ENCODE data around the gene SPDYE17. TPM values are rescaled to one million over a fixed set of nuclear protein-coding genes. Genes with fewer than 3 reads are reported as not detected.
"Not testable (repeated sequence)": the region's sequence is repeated elsewhere in the genome, so short reads cannot be mapped to it uniquely, and the experiment has no call there.

Gene SPDYE17
- total and polyA plus RNA-seq, 4 donors, result not detected

DNA sequence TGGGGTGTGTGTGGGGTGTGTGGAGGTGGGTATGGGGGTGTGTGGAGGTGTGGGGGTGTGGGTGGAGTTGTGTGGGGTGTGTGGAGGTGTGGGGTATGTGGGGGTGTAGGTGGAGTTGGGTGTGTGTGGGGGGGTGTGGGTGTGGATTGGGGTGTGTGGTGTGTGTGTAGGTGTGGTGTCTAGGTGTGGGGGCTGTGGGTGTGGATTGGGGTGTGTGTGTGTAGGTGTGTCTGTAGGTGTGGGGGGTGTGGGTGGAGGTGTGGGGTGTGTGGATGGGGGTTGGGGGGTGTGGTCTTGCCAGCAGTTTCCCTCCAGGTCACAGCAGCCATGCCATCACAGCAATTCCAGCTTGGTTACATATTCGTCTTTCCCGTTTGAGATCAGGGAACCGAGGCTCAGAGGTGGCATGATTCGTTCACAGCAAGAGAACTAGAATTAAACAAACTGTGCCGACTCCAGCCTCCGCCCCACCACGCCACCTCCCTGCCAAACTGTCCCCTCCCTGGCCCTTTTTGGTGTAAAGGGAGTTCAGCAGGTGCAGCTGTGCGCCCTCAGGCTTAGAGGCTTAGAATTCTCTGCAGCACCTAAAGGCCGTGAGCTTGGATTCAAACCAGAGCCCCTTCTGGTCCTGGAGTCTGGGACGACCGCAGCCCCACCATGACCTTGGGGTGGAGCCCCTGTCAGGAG is 33.3 kb downstream of the SPDYE17 start:
- H3K9ac ChIP-seq (ENCODE audit: low read depth in 1 of 2, low read length in 2 of 2); H3K9me3 ChIP-seq (ENCODE audit: control insufficient read depth in 4 of 4, low read length in 3 of 4); H3K36me3 ChIP-seq (ENCODE audit: control insufficient read depth in 4 of 4, insufficient read depth in 3 of 4, low read depth in 1 of 4, low read length in 3 of 4); DNase-seq (ENCODE audit: low spot score); H3K27ac ChIP-seq (ENCODE audit: low read depth in 1 of 2, low read length in 2 of 2); H3K27me3 ChIP-seq (ENCODE audit: control insufficient read depth in 4 of 4, insufficient read depth in 4 of 4, low read length in 3 of 4); H3K4me1 ChIP-seq (ENCODE audit: control insufficient read depth in 4 of 4, insufficient read depth in 4 of 4, low read length in 3 of 4); H3K4me3 ChIP-seq (ENCODE audit: low read depth in 1 of 3, low read length in 3 of 3): not testable (repeated sequence)
- WGBS, result 92% methylated on average over 9 of the region's 11 CpGs

DNA sequence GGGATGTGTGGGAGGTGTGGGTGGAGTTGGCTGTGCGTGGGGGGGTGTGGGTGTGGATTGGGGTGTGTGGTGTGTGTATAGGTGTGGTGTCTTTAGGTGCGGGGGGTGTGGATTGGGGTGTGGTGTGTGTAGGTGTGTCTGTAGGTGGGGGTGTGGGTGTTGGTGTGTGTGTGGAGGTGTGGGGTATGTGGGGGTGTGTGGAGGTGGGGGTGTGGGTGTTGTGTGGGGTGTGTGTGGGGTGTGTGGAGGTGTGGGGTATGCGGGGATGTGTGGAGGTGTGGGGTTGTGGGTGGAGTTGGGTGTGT is 33.9 kb downstream of the SPDYE17 start:
- TF ChIP-seq TAF1 (conservative IDR thresholded peaks at IDR 0.05), result no peak
- no peak for TF ChIP-seq ZBTB33 (IDR thresholded peaks at IDR 0.05)
- no peak for TF ChIP-seq SP1 (IDR thresholded peaks at IDR 0.05)
- TF ChIP-seq RXRA (IDR thresholded peaks at IDR 0.05), result no peak
- no peaks in the 10 kb centered on the region for H3K27me3 ChIP-seq (ENCODE audit: control insufficient read depth in 4 of 4, insufficient read depth in 4 of 4, low read length in 3 of 4)
- peaks cover 0 to 2% (median 1%) of the 10 kb centered on the region in 4 donors for H3K36me3 ChIP-seq (ENCODE audit: control insufficient read depth in 4 of 4, insufficient read depth in 3 of 4, low read depth in 1 of 4, low read length in 3 of 4)
- 83% methylated on average over 3 of the region's 3 CpGs for WGBS
- H3K4me1 ChIP-seq (ENCODE audit: control insufficient read depth in 4 of 4, insufficient read depth in 4 of 4, low read length in 3 of 4), result no peaks in the 10 kb centered on the region
- H3K9me3 ChIP-seq (ENCODE audit: control insufficient read depth in 4 of 4, low read length in 3 of 4), result no peaks in the 10 kb centered on the region
- H3K27ac ChIP-seq (ENCODE audit: low read depth in 1 of 2, low read length in 2 of 2), result no peak overlapping the region
- DNase-seq (ENCODE audit: low spot score), result no peak
- no peak overlapping the region for H3K4me3 ChIP-seq (ENCODE audit: low read depth in 1 of 3, low read length in 3 of 3)
- no peak overlapping the region for H3K9ac ChIP-seq (ENCODE audit: low read depth in 1 of 2, low read length in 2 of 2)

DNA sequence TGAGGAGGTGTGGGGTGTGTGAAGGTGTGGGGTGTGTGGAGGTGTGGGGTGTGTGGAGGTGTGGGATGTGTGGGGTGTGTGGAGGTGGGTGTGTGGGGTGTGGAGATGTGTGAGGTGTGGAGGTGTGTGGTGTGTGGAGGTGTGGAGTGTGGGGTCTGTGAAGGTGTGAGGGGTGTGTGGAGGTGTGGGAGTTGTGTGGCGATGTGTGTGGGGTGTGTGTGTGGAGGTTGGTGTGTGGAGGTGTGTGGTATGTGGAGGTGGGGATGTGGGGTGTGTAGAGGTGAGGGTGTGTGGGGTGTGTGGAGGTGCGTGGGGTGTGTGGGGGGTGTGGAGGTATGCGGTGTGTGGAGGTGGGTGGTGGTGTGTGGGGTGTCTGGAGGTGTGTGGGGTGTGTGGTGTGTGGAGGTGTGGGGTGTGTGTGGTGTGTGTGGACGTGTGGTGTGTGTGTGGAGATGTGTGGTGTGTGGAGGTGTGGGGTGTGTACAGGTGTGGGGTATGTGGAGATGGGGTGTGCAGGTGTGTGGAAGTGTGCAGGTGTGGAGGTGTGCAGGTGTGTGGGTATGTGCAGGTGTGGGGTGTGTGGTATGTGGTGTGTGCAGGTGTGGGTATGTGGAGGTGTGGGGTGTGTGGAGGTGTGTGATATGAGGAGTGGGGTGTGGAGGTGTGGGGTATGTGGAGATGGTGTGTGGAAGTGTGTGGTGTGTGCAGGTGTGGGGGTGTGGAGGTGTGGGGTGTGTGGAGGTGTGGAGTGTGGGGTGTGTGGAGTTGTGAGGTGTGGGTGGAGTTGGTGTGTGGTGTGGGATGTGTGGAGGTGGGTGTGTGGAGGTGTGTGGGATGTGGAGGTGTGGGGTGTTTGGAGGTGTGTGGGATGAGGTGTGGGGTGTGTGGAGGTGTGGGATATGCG is 34.5 kb downstream of the SPDYE17 start:
- Histone ChIP-seq H3K9ac (ENCODE audit: low read depth in 1 of 2, low read length in 2 of 2) (no peak overlapping the region), H3K9me3 (ENCODE audit: control insufficient read depth in 4 of 4, low read length in 3 of 4) (no peaks in the 10 kb centered on the region), H3K36me3 (ENCODE audit: control insufficient read depth in 4 of 4, insufficient read depth in 3 of 4, low read depth in 1 of 4, low read length in 3 of 4) (peaks cover 0 to 2% (median under 1%) of the 10 kb centered on the region in 4 donors), H3K4me3 (ENCODE audit: low read depth in 1 of 3, low read length in 3 of 3) (no peak overlapping the region), H3K27me3 (ENCODE audit: control insufficient read depth in 4 of 4, insufficient read depth in 4 of 4, low read length in 3 of 4) (no peaks in the 10 kb centered on the region), H3K4me1 (ENCODE audit: control insufficient read depth in 4 of 4, insufficient read depth in 4 of 4, low read length in 3 of 4) (no peaks in the 10 kb centered on the region), H3K27ac (ENCODE audit: low read depth in 1 of 2, low read length in 2 of 2) (no peak overlapping the region)
- no peak for TF ChIP-seq SP1 (IDR thresholded peaks at IDR 0.05)
- TF ChIP-seq HNF4A (conservative IDR thresholded peaks at IDR 0.05), result no peak
- TF ChIP-seq, protein P1, sequence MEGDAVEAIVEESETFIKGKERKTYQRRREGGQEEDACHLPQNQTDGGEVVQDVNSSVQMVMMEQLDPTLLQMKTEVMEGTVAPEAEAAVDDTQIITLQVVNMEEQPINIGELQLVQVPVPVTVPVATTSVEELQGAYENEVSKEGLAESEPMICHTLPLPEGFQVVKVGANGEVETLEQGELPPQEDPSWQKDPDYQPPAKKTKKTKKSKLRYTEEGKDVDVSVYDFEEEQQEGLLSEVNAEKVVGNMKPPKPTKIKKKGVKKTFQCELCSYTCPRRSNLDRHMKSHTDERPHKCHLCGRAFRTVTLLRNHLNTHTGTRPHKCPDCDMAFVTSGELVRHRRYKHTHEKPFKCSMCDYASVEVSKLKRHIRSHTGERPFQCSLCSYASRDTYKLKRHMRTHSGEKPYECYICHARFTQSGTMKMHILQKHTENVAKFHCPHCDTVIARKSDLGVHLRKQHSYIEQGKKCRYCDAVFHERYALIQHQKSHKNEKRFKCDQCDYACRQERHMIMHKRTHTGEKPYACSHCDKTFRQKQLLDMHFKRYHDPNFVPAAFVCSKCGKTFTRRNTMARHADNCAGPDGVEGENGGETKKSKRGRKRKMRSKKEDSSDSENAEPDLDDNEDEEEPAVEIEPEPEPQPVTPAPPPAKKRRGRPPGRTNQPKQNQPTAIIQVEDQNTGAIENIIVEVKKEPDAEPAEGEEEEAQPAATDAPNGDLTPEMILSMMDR (IDR thresholded peaks at IDR 0.05; ENCODE audit: low read depth, low read length, missing input control), result no peak
- TF ChIP-seq TAF1 (conservative IDR thresholded peaks at IDR 0.05), result no peak
- no peak for TF ChIP-seq RAD21 (IDR thresholded peaks at IDR 0.05)
- TF ChIP-seq RXRA (IDR thresholded peaks at IDR 0.05), result no peak
- no peak for DNase-seq (ENCODE audit: low spot score)
- 79% methylated on average over 5 of the region's 5 CpGs for WGBS

- H3K27me3 ChIP-seq (ENCODE audit: control insufficient read depth in 4 of 4, insufficient read depth in 4 of 4, low read length in 3 of 4); H3K4me3 ChIP-seq (ENCODE audit: low read depth in 1 of 3, low read length in 3 of 3); H3K27ac ChIP-seq (ENCODE audit: low read depth in 1 of 2, low read length in 2 of 2); H3K4me1 ChIP-seq (ENCODE audit: control insufficient read depth in 4 of 4, insufficient read depth in 4 of 4, low read length in 3 of 4); H3K9ac ChIP-seq (ENCODE audit: low read depth in 1 of 2, low read length in 2 of 2); H3K36me3 ChIP-seq (ENCODE audit: control insufficient read depth in 4 of 4, insufficient read depth in 3 of 4, low read depth in 1 of 4, low read length in 3 of 4); DNase-seq (ENCODE audit: low spot score); H3K9me3 ChIP-seq (ENCODE audit: control insufficient read depth in 4 of 4, low read length in 3 of 4): not testable (repeated sequence)
These were observed 35.2 kb downstream of the SPDYE17 start for GRCh38 chr7:76996932-76997331.

- DNase-seq (ENCODE audit: low spot score); H3K27ac ChIP-seq (ENCODE audit: low read depth in 1 of 2, low read length in 2 of 2); H3K36me3 ChIP-seq (ENCODE audit: control insufficient read depth in 4 of 4, insufficient read depth in 3 of 4, low read depth in 1 of 4, low read length in 3 of 4); H3K9ac ChIP-seq (ENCODE audit: low read depth in 1 of 2, low read length in 2 of 2); H3K9me3 ChIP-seq (ENCODE audit: control insufficient read depth in 4 of 4, low read length in 3 of 4); H3K4me3 ChIP-seq (ENCODE audit: low read depth in 1 of 3, low read length in 3 of 3); H3K27me3 ChIP-seq (ENCODE audit: control insufficient read depth in 4 of 4, insufficient read depth in 4 of 4, low read length in 3 of 4); H3K4me1 ChIP-seq (ENCODE audit: control insufficient read depth in 4 of 4, insufficient read depth in 4 of 4, low read length in 3 of 4): not testable (repeated sequence)
- WGBS, result 98% methylated on average over 5 of the region's 13 CpGs
These were observed 37.9 kb downstream of the SPDYE17 start for GRCh38 chr7:76994286-76994685.

DNA sequence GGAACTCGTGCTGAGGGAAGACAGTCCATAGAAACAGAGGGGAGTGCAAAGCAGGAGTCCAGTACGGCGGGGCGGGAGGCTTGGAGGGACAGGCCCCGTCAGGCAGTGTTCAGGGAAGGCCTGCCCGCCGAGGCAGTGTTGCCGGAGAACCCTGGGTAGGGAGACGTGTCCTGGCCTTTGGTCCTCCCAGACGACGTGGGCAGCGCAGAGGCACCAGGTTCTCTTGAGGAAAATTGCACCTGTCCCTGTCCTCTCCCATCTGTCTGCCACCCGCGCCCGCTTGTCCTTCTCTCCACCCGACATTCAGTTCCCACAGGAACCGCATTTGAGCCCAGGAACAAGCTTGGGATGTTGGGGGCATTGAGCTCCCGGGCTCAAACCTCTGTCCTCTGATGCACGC is 38.3 kb downstream of the SPDYE17 start:
- not testable (repeated sequence) for H3K27me3 ChIP-seq (ENCODE audit: control insufficient read depth in 4 of 4, insufficient read depth in 4 of 4, low read length in 3 of 4); H3K4me1 ChIP-seq (ENCODE audit: control insufficient read depth in 4 of 4, insufficient read depth in 4 of 4, low read length in 3 of 4); H3K9me3 ChIP-seq (ENCODE audit: control insufficient read depth in 4 of 4, low read length in 3 of 4); H3K36me3 ChIP-seq (ENCODE audit: control insufficient read depth in 4 of 4, insufficient read depth in 3 of 4, low read depth in 1 of 4, low read length in 3 of 4); H3K27ac ChIP-seq (ENCODE audit: low read depth in 1 of 2, low read length in 2 of 2); H3K4me3 ChIP-seq (ENCODE audit: low read depth in 1 of 3, low read length in 3 of 3); H3K9ac ChIP-seq (ENCODE audit: low read depth in 1 of 2, low read length in 2 of 2); DNase-seq (ENCODE audit: low spot score)
- 95% methylated on average over 19 of the region's 19 CpGs for WGBS

Data from liver (tissue), 9 donors.